K562 (cell line): ENCODE measurements around the gene XRCC3. TPM values are rescaled to one million over a fixed set of nuclear protein-coding genes. Genes with fewer than 3 reads are reported as not detected.

Source experiments
- ATAC-seq: fragments of 200-7000 bp; cut with Tn5 transposase; 3 replicates; pipeline ENCODE4 v1.9.1; 2020; ENCODE audit warnings: moderate library complexity
- BruUV-seq: library from RNA; stranded (reverse); fragments of 400-500 nt; replicated peaks from 2 replicates; lab custom pipeline; 2021; lab: Mats Ljungman, UMichigan
- CTCF ChIA-PET: fragments of 300-600 bp; formaldehyde crosslinking; extraction: SDS; loops from one replicate; lab custom pipeline; 2021; ENCODE audit warnings: low intra/inter-chr PET ratio; lab: Yijun Ruan, JAX
- POLR2A ChIA-PET: fragments of 300-600, 350-650 bp; sonication (Branson Sonifier 250); formaldehyde crosslinking; extraction: SDS; loops from one replicate; lab custom pipeline; 2021; ENCODE audit warnings: antibody characterized with exemption, inconsistent platforms; lab: Yijun Ruan, JAX
- DNase-seq, 4 experiments: peaks; one replicate each; pipeline versions ENCODE4 v3.0.0 to v3.0.0-alpha.2; 2011 to 2018; ENCODE audit warnings: low spot score in 3 of 4, mixed read lengths in 3 of 4; ENCODE audit errors: extremely low read depth in 1 of 4
- FAIRE-seq: peaks from 2 replicates; lab custom pipeline; 2011; peaks lifted over from hg19 to GRCh38; lab: Jason Lieb, UNC
- H2AFZ ChIP-seq: 2 replicates; pipeline ENCODE4 v1.6.0; 2011; ENCODE audit warnings: low read depth, low read length, control low read depth, inconsistent platforms
- H3K27ac ChIP-seq: fragments of 200-600 bp; 3 replicates; pipeline ENCODE4 v1.8.0; 2011; ENCODE audit warnings: low read depth, mild to moderate bottlenecking, control low read depth, inconsistent platforms, low read length, moderate library complexity, mixed read lengths; ENCODE audit errors: extremely low read depth
- H3K27me3 ChIP-seq, 2 experiments: fragments of 300-600 bp in 1 of 2; 2 replicates in 1 of 2; 3 replicates in 1 of 2; pipeline versions ENCODE4 v1.6.0 to v1.8.0; 2011; ENCODE audit warnings: inconsistent platforms in 2 of 2, low read length in 2 of 2, mild to moderate bottlenecking in 1 of 2, mixed read lengths in 1 of 2, moderate library complexity in 1 of 2; ENCODE audit not compliant: control insufficient read depth in 2 of 2, insufficient read depth in 2 of 2
- H3K36me3 ChIP-seq: fragments of 300-600 bp; 3 replicates; pipeline ENCODE4 v1.8.0; 2011; ENCODE audit warnings: mild to moderate bottlenecking, low read length, inconsistent platforms; ENCODE audit not compliant: control insufficient read depth, insufficient read depth
- H3K4me1 ChIP-seq, 2 experiments: fragments of 200-600 bp in 1 of 2; replicated peaks in 1 of 2; 2 replicates in 1 of 2; 3 replicates in 1 of 2; pipeline versions ENCODE4 v1.5.1 to v1.8.0; 2011; ENCODE audit warnings: inconsistent platforms in 2 of 2, low read length in 2 of 2, mild to moderate bottlenecking in 1 of 2, mixed read lengths in 1 of 2, moderate library complexity in 1 of 2; ENCODE audit not compliant: control insufficient read depth in 2 of 2, insufficient read depth in 2 of 2
- H3K4me2 ChIP-seq: 2 replicates; pipeline ENCODE4 v1.6.1; 2011; ENCODE audit warnings: low read length, control low read depth, inconsistent platforms, mixed read lengths; ENCODE audit not compliant: insufficient read depth
- H3K4me3 ChIP-seq: fragments of 200-600 bp; sonication (generic), shearing (Covaris generic); 2 replicates; pipeline ENCODE4 v1.5.1; 2016; ENCODE audit warnings: control low read depth, inconsistent platforms
- H3K79me2 ChIP-seq: fragments of 200-600 bp; 3 replicates; pipeline ENCODE4 v1.8.0; 2011; ENCODE audit warnings: low read length, inconsistent platforms; ENCODE audit not compliant: control insufficient read depth, insufficient read depth
- H3K9ac ChIP-seq, 2 experiments: 2 replicates each; pipeline versions ENCODE4 v1.6.0 to v1.6.1; 2011; ENCODE audit warnings: low read depth in 2 of 2, low read length in 2 of 2, control low read depth in 1 of 2, inconsistent platforms in 1 of 2, mild to moderate bottlenecking in 1 of 2, mixed read lengths in 1 of 2; ENCODE audit not compliant: insufficient read depth in 1 of 2
- H3K9me1 ChIP-seq: one replicate; pipeline ENCODE4 v1.6.0; 2011; ENCODE audit warnings: inconsistent platforms, mild to moderate bottlenecking, low read length, moderate library complexity; ENCODE audit not compliant: control insufficient read depth, insufficient read depth
- H3K9me3 ChIP-seq: replicated peaks from 2 replicates; pipeline ENCODE4 v1.5.1; 2011; ENCODE audit warnings: low read depth, low read length, inconsistent platforms; ENCODE audit not compliant: control insufficient read depth, insufficient read depth
- H4K20me1 ChIP-seq: replicated peaks from 2 replicates; pipeline ENCODE4 v1.6.1; 2011; ENCODE audit warnings: low read length, inconsistent platforms, mixed read lengths; ENCODE audit not compliant: control insufficient read depth, insufficient read depth
- ELF2 ChIP-seq: fragments of 250-450 bp; sonication (Bioruptor Pico); IDR thresholded peaks from 2 replicates; pipeline ENCODE4 v1.5.0; 2021; ENCODE audit warnings: mild to moderate bottlenecking
- GATAD2A ChIP-seq: fragments of 450-650 bp; IDR thresholded peaks from 2 replicates; pipeline ENCODE4 v1.6.1; 2017
- HDAC6 ChIP-seq: IDR thresholded peaks from 2 replicates; pipeline ENCODE4 v1.6.1; 2012; ENCODE audit warnings: low read depth, mild to moderate bottlenecking, control low read depth, inconsistent platforms, low read length, moderate library complexity
- HOMEZ ChIP-seq: fragments of 250-450 bp; sonication (Bioruptor Pico); IDR thresholded peaks from 2 replicates; pipeline ENCODE4 v1.4.0; 2020; ENCODE audit warnings: mild to moderate bottlenecking, moderate library complexity
- KHSRP ChIP-seq: fragments of 450-650 bp; IDR thresholded peaks from 2 replicates; pipeline ENCODE4 v1.6.1; 2017
- NFIX ChIP-seq: fragments of 250-450 bp; sonication (Bioruptor Pico); IDR thresholded peaks from 2 replicates; pipeline ENCODE4 v1.4.0; 2020; ENCODE audit warnings: low read depth, mild to moderate bottlenecking, moderate library complexity
- RBM22 ChIP-seq: fragments of 200-400 bp; formaldehyde crosslinking; IDR thresholded peaks from 2 replicates; pipeline ENCODE4 v1.6.1; 2018; ENCODE audit warnings: low read length, low read depth; ENCODE audit not compliant: poor library complexity, severe bottlenecking
- RBM34 ChIP-seq: fragments of 200-400 bp; formaldehyde crosslinking; IDR thresholded peaks from 2 replicates; pipeline ENCODE4 v1.6.1; 2018; ENCODE audit warnings: low read length, borderline replicate concordance; ENCODE audit not compliant: insufficient read depth
- SIRT6 ChIP-seq: IDR thresholded peaks from one replicate; pipeline ENCODE4 v1.6.1; 2012; ENCODE audit warnings: low read depth, mild to moderate bottlenecking, control low read depth, inconsistent platforms, low read length, moderate library complexity
- SNIP1 ChIP-seq: fragments of 450-650 bp; IDR thresholded peaks from 2 replicates; pipeline ENCODE4 v1.7.1; 2017; ENCODE audit warnings: low read depth, mild to moderate bottlenecking
- SRSF3 ChIP-seq: fragments of 200-400 bp; formaldehyde crosslinking; IDR thresholded peaks from 2 replicates; pipeline ENCODE4 v1.6.1; 2016; ENCODE audit warnings: mild to moderate bottlenecking, low read length, moderate library complexity; ENCODE audit not compliant: insufficient read depth
- TBP ChIP-seq: optimal IDR thresholded peaks from 2 replicates; pipeline ENCODE3; 2011; ENCODE audit warnings: low read depth, low read length, improper control_type of control experiment
- TRIM28 ChIP-seq: fragments of 450-650 bp; IDR thresholded peaks from 2 replicates; pipeline ENCODE4 v1.6.1; 2017
- ZFP91 ChIP-seq: sonication (generic); formaldehyde crosslinking; IDR thresholded peaks from 2 replicates; pipeline ENCODE4 v1.8.0; 2022; ENCODE audit warnings: mild to moderate bottlenecking, missing genetic modification reagents
- ZNF134 ChIP-seq: fragments of 250-450 bp; sonication (Bioruptor Pico); conservative IDR thresholded peaks from 2 replicates; pipeline ENCODE4 v1.4.0; 2020
- ZNF41 ChIP-seq: fragments of 250-450 bp; sonication (Bioruptor Pico); conservative IDR thresholded peaks from 2 replicates; pipeline ENCODE4 v1.4.0; 2020; ENCODE audit warnings: mild to moderate bottlenecking
- WGBS: fragments of 100-300 bp; shearing (Covaris generic); methylation state at CpG from one replicate; pipeline ENCODE4 v1.1.6; 2016; ENCODE audit warnings: low coverage, mixed read lengths; ENCODE audit not compliant: insufficient coverage; ENCODE audit errors: missing lambda C conversion rate; 5-methylcytosine and 5-hydroxymethylcytosine counted together
- in situ Hi-C: fragments of 300-500 bp; cut with MboI; formaldehyde crosslinking; loops from 4 replicates; pipeline ENCODE4 v1.15.0; 2018; ENCODE audit warnings: inconsistent platforms, mixed read lengths
- intact Hi-C: fragments of 100-400 bp; cut with micrococcal nuclease; formaldehyde crosslinking; loops from 2 replicates; pipeline ENCODE4 v1.14.2; 2022
- polyA plus RNA-seq, 8 experiments: library from polyadenylated mRNA; depleted of rRNA in 4 of 8; stranded (reverse) in 5 of 8; unstranded in 3 of 8; fragments of >200 nt; fragmentation: Nextera tagmentation in 2 of 8; fragmentation: Illumina TruSeq in 1 of 8; extraction: Ambion mirVana in 2 of 8; extraction: Trizol in 1 of 8; gene quantifications; 2 replicates each; pipeline versions ENCODE4 v1.2.1 to v1.2.3, GENCODE V29; 2011 to 2014; ENCODE audit warnings: inconsistent platforms in 1 of 8, missing spikeins in 1 of 8
- total RNA-seq, 7 experiments: library from RNA; depleted of rRNA in 6 of 7; stranded (reverse); fragments of >200 nt in 6 of 7; fragmentation: Illumina TruSeq in 2 of 7; extraction: Trizol in 2 of 7; gene quantifications; 2 replicates each; pipeline versions ENCODE4 v1.2.1 to v1.2.3, GENCODE V29; 2011 to 2021; ENCODE audit warnings: low replicate concordance in 1 of 7

Gene XRCC3
- total and polyA plus RNA-seq, 9 of the 15 experiments (the other 6 are each of a cell fraction or from before 2014, with no cell fraction given): 0.34 to 59.3 (median 30.3) TPM

- no peak for TF ChIP-seq SNIP1
- no peak for TF ChIP-seq ELF2 (CRISPR knock-in tag)
- TF ChIP-seq SRSF3: no peak
- TF ChIP-seq RBM22: no peak
- TF ChIP-seq, all 486 proteins: peak for 0
- no peaks in the 10 kb centered on the region for H3K27me3 ChIP-seq
- H2AFZ ChIP-seq: no peak overlapping the region
- in situ Hi-C loops: no loop called here
- H3K9me1 ChIP-seq: no peaks in the 10 kb centered on the region
- H3K36me3 ChIP-seq: peaks cover 73% of the 10 kb centered on the region; the same call in 1 of the 3 replicates
- no peaks in the 10 kb centered on the region for H4K20me1 ChIP-seq
- DNase-seq (no peak), FAIRE-seq (no peak), ATAC-seq (no peak)
- H3K4me1 ChIP-seq: no peaks in the 10 kb centered on the region
- intact Hi-C loops: loop anchor here (10.0 kb wide), 1 partner anchor 110 kb away; no protein-coding TSS in a partner anchor
- ChIA-PET CTCF (no interaction called here), POLR2A (no interaction called here)
- BruUV-seq: no TSS peak
- H3K79me2 ChIP-seq: no peaks in the 10 kb centered on the region
- WGBS: 92% methylated on average over 10 of the region's 15 CpGs
- H3K4me3 ChIP-seq: no peak overlapping the region
- H3K27ac ChIP-seq: no peak overlapping the region
- no peaks in the 10 kb centered on the region for H3K9me3 ChIP-seq
- no peak overlapping the region for H3K9ac ChIP-seq
- no peak overlapping the region for H3K4me2 ChIP-seq
Measured at GRCh38 chr14:103684871-103685270, 30.4 kb downstream of the XRCC3 start.

GRCh38 chr14:103684471-103684870, 30.8 kb downstream of the XRCC3 start:
- in situ Hi-C loops (no loop called here), intact Hi-C loops (loop anchor here (10.0 kb wide), 1 partner anchor 110 kb away; no protein-coding TSS in a partner anchor)
- 100% methylated on average over 1 of the region's 6 CpGs for WGBS
- no peaks in the 10 kb centered on the region for H3K9me3 ChIP-seq
- H3K9me1 ChIP-seq: no peaks in the 10 kb centered on the region
- ChIA-PET POLR2A (no interaction called here), CTCF (no interaction called here)
- no peak overlapping the region for H3K4me3 ChIP-seq
- no peaks in the 10 kb centered on the region for H3K79me2 ChIP-seq
- H3K27me3 ChIP-seq: no peaks in the 10 kb centered on the region
- ATAC-seq (no peak), FAIRE-seq (no peak), DNase-seq (no peak)
- no peaks in the 10 kb centered on the region for H4K20me1 ChIP-seq
- no peak overlapping the region for H3K9ac ChIP-seq
- H3K4me1 ChIP-seq: no peaks in the 10 kb centered on the region
- H3K36me3 ChIP-seq: peaks cover 77% of the 10 kb centered on the region; the same call in 2 of the 3 replicates
- BruUV-seq: no TSS peak
- H3K4me2 ChIP-seq: no peak overlapping the region
- H3K27ac ChIP-seq: no peak overlapping the region
- no peak overlapping the region for H2AFZ ChIP-seq
- no peak for TF ChIP-seq HDAC6
- no peak for TF ChIP-seq SIRT6
- TF ChIP-seq KHSRP: no peak
- no peak for TF ChIP-seq NFIX (CRISPR knock-in tag)
- no peak for TF ChIP-seq RBM34
- TF ChIP-seq ZFP91 (CRISPR knock-in tag): no peak
- TF ChIP-seq GATAD2A: no peak
- no peak for TF ChIP-seq HOMEZ (CRISPR knock-in tag)
- TF ChIP-seq TBP: no peak
- no peak for TF ChIP-seq ZNF134
- no peak for TF ChIP-seq ZNF41 (CRISPR knock-in tag)
- no peak for TF ChIP-seq TRIM28
